ENCODE results near the gene CLASP2.

Gene CLASP2

GRCh38 chr3:33636125-33636850 is 81.8 kb downstream of the CLASP2 start:
- peak; percentile 30 to 36 for DNase-seq (ENCODE audit: low read depth in 2 of 2)

GRCh38 chr3:33634262-33634661 is 83.8 kb downstream of the CLASP2 start:
- no peak for DNase-seq (ENCODE audit: low read depth in 2 of 2)

GRCh38 chr3:33629219-33629618 is 88.8 kb downstream of the CLASP2 start:
- DNase-seq (ENCODE audit: low read depth in 2 of 2): no peak

GRCh38 chr3:33624756-33625155 is 93.3 kb downstream of the CLASP2 start:
- no peak for DNase-seq (ENCODE audit: low read depth in 2 of 2)

GRCh38 chr3:33613041-33613440 is 105.0 kb downstream of the CLASP2 start:
- DNase-seq (ENCODE audit: low read depth in 2 of 2): no peak

- DNase-seq (ENCODE audit: low read depth in 2 of 2): no peak
Measured at GRCh38 chr3:33612607-33613006, 105.4 kb downstream of the CLASP2 start.

- DNase-seq (ENCODE audit: low read depth in 2 of 2): no peak
Measured at GRCh38 chr3:33602829-33603228, 115.2 kb downstream of the CLASP2 start.

- DNase-seq (ENCODE audit: low read depth in 2 of 2): no peak
Measured at GRCh38 chr3:33597257-33597689, 120.8 kb downstream of the CLASP2 start.

GRCh38 chr3:33592999-33593398 is 125.1 kb downstream of the CLASP2 start:
- DNase-seq (ENCODE audit: low read depth in 2 of 2): no peak

- DNase-seq (ENCODE audit: low read depth in 2 of 2): no peak
Measured at GRCh38 chr3:33590541-33590940, 127.5 kb downstream of the CLASP2 start.

GRCh38 chr3:33586402-33586801 is 131.7 kb downstream of the CLASP2 start:
- no peak for DNase-seq (ENCODE audit: low read depth in 2 of 2)

GRCh38 chr3:33582234-33582633 is 135.8 kb downstream of the CLASP2 start:
- no peak for DNase-seq (ENCODE audit: low read depth in 2 of 2)

GRCh38 chr3:33581666-33582065 is 136.4 kb downstream of the CLASP2 start:
- DNase-seq (ENCODE audit: low read depth in 2 of 2): no peak

- DNase-seq (ENCODE audit: low read depth in 2 of 2): no peak
Measured at GRCh38 chr3:33579840-33580239, 138.2 kb downstream of the CLASP2 start.

GRCh38 chr3:33579178-33579510 is 138.9 kb downstream of the CLASP2 start:
- no peak for DNase-seq (ENCODE audit: low read depth in 2 of 2)

- DNase-seq (ENCODE audit: low read depth in 2 of 2): no peak
Measured at GRCh38 chr3:33578325-33579177, 139.5 kb downstream of the CLASP2 start.

- DNase-seq (ENCODE audit: low read depth in 2 of 2): no peak
Measured at GRCh38 chr3:33577588-33577987, 140.5 kb downstream of the CLASP2 start.

- no peak for DNase-seq (ENCODE audit: low read depth in 2 of 2)
Measured at GRCh38 chr3:33577173-33577572, 140.9 kb downstream of the CLASP2 start.

- DNase-seq (ENCODE audit: low read depth in 2 of 2): no peak
Measured at GRCh38 chr3:33575311-33575710, 142.7 kb downstream of the CLASP2 start.

- no peak for DNase-seq (ENCODE audit: low read depth in 2 of 2)
Measured at GRCh38 chr3:33557829-33558228, 160.2 kb downstream of the CLASP2 start.

GRCh38 chr3:33557279-33557678 is 160.8 kb downstream of the CLASP2 start:
- no peak for DNase-seq (ENCODE audit: low read depth in 2 of 2)

- no peak for DNase-seq (ENCODE audit: low read depth in 2 of 2)
Measured at GRCh38 chr3:33547101-33547500, 171.0 kb downstream of the CLASP2 start.

- DNase-seq (ENCODE audit: low read depth in 2 of 2): peak; percentile 11 to 12
Measured at GRCh38 chr3:33544126-33544525, 173.9 kb downstream of the CLASP2 start.
